Suprapubic skin (tissue), 4 donors: ENCODE data around the gene PCDH7.

ENCODE experiments used
- EP300 ChIP-seq: sonication (generic); formaldehyde crosslinking; IDR thresholded peaks from one replicate; pipeline ENCODE4 v1.6.1; 2017; ENCODE audit warnings: antibody characterized with exemption
- POLR2A ChIP-seq, 2 donors: fragments of 450-650 bp; IDR thresholded peaks; one replicate each; pipeline ENCODE4 v1.6.1; 2017; ENCODE audit warnings: antibody characterized with exemption in 2 of 2, mild to moderate bottlenecking in 2 of 2, moderate library complexity in 2 of 2
- POLR2AphosphoS5 ChIP-seq, 3 donors: sonication (generic); formaldehyde crosslinking; IDR thresholded peaks; one replicate each; pipeline ENCODE4 v1.6.1; 2017; ENCODE audit warnings: antibody characterized with exemption in 3 of 3
- TF ChIP-seq, protein P1 (sequence below), 2 donors: fragments of 200-600 bp in 1 of 2; fragments of 450-650 bp in 1 of 2; sonication (generic) in 1 of 2; IDR thresholded peaks; one replicate each; pipeline ENCODE4 v1.5.1; 2016 to 2019; ENCODE audit warnings: antibody characterized with exemption in 2 of 2, mild to moderate bottlenecking in 1 of 2, moderate library complexity in 1 of 2

DNA sequence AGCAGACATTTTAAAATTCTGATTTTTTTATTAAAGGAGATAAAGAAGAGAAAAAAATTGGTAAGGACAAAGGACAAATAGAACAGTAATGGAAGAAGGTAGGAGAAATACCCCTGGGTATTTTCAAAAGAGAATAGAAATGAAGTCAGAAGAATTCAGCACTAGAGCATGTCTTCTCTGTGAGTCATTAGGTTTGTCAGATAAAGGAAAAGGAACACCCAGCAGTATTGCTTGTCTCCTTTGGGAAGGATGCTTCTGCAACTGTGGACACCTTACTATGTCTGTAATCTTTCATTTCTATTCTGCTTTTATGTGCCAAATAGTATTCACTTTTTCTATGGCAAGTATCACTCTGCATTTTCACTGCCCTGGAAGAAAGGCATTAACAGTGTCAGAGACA, 24.0 kb upstream of the PCDH7 start:
- TF ChIP-seq, protein P1, sequence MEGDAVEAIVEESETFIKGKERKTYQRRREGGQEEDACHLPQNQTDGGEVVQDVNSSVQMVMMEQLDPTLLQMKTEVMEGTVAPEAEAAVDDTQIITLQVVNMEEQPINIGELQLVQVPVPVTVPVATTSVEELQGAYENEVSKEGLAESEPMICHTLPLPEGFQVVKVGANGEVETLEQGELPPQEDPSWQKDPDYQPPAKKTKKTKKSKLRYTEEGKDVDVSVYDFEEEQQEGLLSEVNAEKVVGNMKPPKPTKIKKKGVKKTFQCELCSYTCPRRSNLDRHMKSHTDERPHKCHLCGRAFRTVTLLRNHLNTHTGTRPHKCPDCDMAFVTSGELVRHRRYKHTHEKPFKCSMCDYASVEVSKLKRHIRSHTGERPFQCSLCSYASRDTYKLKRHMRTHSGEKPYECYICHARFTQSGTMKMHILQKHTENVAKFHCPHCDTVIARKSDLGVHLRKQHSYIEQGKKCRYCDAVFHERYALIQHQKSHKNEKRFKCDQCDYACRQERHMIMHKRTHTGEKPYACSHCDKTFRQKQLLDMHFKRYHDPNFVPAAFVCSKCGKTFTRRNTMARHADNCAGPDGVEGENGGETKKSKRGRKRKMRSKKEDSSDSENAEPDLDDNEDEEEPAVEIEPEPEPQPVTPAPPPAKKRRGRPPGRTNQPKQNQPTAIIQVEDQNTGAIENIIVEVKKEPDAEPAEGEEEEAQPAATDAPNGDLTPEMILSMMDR (IDR thresholded peaks at IDR 0.05) = no peak
- no peak for TF ChIP-seq POLR2A (IDR thresholded peaks at IDR 0.05)
- TF ChIP-seq POLR2AphosphoS5 (IDR thresholded peaks at IDR 0.05) = no peak
- no peak for TF ChIP-seq EP300
